SIG-M5 treated with dmso at 0.1 percent for 504 hours (cell line): ENCODE measurements around the gene GRID1.

Source experiments
- DNase-seq: peaks from one replicate; lab custom pipeline; 2025; ENCODE audit not compliant: unreplicated experiment; lab: John Stamatoyannopoulos, UW

GRID1 gene

DNA sequence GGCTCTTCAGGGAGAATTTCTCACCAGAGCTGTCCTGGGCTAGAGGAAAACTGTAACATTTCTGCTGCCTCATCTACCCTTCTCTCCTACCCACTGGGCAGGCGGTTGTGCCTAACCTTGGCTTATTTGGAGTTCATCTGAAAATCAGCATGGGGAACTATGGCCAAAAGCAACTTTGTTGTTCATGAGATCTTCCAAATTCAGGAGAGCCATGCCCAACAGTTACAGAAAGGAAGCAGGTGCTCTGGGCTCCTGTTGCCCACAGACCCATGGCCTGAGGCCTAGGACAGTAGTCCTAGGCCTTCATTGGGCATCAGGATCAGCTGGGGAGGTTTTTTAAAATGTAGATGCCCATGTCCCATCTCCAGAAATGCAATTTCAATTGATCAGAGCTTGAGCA, 85.2 kb downstream of the GRID1 start:
- no peak for DNase-seq

DNA sequence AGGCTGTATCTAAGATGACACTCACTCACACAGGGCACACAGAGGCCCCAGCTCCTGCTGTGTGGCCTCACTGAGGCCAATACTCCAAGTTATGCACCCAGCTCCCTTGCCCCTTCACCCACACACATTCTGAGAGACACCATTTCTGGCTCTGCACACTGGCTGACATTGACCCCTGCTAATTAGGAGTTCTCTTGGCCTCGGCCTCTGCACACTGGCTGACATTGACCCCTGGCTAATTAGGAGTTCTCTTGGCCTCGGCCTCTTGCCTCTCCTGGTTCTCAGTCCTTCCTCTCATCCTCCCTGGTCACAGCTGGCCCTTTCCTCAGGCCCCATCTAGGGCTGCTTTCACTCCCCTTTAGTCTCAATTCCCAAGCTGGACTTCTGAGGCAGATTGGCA, 97.3 kb downstream of the GRID1 start:
- no peak for DNase-seq

DNA sequence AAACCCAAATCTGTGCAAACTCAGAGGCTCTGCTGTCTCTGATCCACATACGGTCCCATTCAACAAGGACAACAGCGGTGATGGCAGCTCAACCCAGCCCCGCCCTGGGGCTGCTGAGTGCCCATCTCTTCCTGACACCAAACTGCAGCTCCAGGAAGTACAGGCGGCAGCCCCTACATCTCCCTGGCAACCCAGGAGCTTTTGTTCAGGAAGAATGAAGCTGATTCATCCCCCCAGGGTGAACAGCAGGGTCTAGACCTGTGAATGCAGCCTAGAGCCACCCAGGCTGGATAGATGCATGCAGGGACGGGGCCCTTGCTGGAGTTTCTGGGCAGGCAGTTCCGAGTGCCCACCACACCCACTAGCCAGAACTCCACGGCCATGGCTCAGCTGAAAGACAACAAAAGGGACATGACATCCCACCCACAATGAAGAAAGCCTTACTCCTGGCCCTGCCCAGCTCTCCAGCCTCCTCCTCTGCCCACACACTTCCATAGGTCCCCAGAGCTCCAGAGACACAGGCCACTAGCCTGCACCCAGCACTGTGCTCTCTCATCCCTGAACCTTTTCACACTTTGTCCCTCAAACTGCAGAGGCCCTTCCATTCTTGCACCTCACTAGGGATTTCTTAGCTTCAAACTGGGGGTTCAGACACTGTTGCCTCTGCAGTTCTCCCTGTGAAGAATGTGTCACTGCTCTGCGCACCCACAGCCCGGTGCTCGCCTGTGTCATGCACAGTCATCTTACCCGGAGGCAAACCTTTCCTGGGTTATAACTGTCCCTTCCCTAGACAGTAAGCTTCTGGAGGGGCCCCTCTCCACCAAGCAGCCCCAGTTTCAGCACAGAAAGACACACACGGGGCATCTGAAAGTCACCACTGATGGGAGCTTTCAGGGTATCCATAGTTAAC, 99.1 kb downstream of the GRID1 start:
- DNase-seq: no peak

DNA sequence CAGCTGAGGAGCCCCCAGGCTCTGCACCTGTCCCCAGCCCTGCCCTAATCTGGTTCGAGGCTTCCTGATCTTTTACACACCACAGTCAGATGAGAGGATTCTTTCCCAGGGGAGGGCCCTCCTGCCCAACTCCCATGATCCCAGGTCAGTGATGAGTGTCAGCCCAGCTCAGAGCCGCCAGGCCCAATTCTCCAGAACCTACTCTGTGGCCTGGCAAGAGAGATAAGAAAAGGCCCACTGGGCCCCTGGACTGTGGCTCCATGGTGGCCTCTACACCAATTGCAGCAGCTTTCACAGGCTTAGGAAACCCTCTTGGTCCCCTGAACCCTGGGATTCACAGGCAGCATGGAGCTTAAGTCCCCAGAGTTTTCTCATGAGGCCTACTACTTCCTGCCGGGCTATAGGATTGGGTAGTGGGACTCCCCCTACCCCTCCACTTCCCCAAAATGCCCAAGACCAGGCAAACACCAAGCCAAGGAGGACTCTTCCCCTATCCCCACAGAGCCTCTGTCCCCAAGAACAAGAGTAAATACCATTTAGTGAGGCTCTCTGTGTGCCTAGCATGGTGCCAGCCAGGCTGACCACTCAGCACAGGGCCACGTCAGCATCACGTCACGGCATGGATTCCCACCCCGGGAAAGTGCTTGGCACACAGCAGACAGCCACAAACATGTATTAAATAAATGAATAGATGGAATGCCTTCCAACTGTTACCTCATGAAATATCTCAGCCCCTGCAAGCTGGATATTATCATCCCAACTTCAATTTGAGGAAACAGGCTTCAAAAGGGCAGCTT, 100.0 kb downstream of the GRID1 start:
- DNase-seq: no peak

DNA sequence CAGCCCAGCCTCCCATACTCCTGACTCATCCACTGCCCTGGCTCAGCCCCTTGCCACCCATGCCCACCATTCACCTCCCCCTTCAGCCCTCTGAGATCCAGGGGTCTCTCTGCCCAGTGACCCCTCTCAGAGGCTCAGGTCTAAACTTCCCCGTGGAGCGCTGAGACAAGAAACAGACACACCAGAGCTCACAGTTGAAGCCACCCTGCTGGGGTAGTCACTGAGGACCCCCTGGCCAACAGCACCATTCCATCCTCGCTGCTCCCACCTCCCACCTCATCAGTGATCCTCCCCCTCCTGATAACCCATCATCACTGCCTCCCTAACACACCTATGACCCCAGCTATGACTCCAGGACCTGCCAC, 100.7 kb downstream of the GRID1 start:
- DNase-seq: no peak

DNA sequence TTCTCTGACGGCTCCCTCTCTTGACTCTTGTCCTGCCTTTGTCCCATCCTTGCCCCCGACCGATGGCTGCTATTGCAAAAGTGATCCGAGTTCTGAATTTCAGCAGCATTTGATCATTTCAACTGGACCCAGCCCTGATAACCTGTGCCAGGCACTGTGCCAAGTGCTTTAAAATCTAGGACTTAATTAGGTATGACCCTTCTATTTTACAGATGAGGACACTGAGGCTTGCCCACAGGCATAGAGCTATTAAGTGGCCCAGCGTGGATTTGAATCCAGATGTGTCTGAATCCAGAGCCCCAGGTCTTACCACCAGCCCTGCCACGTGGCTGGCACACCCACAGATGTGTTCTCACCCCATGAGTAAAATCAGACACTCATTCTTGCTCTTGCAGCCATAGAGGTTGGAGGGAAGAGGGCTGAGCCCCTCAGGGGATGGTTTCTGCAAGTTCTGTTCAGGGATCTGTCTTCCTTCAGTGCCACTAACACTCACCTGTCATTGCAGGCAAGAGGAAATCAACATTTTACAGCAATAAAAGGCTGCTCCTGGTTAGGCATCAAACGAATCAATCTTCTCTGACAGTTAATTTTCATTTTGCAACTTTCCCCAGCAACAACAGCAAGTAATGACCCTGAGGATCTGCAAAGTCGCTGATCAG, 101.2 kb downstream of the GRID1 start:
- DNase-seq: no peak

DNA sequence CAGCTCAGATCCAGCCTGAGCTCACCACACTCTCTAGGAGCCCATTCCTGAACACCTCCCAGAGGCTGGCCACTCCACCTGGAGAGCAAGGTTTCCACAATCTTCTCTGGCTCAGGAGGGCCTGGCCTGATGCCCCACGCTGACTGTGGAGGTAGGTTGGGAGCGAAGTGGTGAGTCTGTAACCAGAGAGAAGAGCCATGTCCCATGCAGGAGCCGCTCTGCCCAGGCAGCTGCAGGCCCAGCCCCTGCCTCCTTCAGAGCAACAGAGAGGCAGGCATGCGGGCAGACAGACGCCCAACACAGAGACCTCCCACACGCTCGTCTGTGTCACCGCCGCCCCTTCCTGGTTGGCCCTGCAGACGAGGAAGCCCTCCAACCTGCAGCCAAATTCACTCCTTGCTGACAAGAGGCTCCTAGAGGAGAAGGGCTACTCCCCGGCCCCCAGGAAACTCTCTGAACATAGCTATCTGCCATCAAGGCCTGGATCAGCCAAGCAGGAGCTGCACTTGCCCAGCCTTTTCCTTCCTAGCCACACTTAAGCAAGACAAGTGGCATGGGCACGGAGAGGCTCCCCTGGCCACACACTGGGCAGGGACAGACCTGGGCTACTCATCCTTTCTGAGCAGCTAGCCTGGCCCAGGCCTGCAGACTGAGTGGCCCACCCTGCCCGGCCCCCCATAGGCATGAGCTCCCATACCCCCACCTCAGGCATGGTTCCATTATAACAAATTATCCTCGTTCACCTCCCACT, 101.9 kb downstream of the GRID1 start:
- no peak for DNase-seq

DNA sequence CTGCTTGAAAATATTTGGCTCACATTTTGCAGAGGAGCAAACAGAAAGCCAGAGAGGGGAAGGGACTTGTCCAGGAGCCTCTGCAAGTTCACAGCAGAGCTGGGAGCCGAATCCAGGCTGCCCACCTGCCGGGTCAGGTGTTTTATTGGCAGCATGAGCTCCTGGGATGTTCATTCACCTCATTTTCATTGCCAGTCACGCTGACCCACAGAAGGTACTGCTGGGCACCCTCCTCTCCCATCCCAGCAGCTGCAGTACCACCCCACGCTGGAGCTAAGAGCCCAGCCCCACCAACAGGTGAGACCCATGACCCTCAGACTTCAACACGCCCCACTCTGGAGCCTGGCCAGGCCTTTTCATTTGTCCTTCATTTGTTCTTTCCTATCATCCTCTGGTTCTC, 102.7 kb downstream of the GRID1 start:
- no peak for DNase-seq

DNA sequence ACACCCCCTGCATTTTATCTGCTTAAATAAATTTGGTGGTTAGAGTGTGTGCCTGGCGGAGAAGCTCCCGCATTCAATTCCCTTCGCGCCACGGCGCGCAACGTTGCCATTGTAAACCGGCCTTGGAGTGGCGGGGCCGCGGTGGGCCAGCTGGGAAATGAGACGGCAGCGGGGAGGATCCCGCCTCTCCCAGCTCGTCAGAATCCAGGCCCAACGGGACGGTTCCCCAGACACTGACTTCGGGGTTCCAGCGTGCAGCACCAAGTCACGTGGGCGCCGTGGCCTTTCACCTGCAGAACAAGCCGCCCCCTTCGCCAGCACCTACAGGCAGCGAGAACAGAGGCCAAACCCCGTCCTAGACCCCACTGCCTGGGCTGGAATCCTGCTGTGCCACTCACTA, 103.4 kb downstream of the GRID1 start:
- DNase-seq: no peak

DNA sequence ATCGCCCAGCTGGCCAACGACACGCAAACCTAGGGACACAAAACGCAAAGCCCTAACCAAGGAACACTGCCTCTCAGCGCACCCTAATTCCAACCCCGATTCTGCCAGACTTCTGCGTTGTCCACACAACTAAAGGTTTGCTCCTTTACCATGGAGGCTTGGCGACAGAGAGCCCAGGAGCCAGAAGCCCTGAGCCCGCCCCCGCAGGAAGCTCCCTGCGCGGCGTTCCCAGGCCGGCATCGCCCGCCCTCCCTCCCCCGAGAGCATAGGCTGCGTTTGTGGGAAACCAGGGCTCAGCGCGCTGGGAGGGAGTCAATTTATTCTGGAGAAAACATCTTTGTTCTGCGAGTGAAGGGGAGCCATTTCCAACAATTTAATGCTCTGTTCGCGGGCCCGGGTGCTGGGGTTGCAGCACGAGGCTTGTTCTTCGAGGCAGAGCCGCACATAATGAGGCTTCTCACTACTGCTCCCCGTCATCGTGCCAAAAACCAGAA, 103.9 kb downstream of the GRID1 start:
- no peak for DNase-seq

DNA sequence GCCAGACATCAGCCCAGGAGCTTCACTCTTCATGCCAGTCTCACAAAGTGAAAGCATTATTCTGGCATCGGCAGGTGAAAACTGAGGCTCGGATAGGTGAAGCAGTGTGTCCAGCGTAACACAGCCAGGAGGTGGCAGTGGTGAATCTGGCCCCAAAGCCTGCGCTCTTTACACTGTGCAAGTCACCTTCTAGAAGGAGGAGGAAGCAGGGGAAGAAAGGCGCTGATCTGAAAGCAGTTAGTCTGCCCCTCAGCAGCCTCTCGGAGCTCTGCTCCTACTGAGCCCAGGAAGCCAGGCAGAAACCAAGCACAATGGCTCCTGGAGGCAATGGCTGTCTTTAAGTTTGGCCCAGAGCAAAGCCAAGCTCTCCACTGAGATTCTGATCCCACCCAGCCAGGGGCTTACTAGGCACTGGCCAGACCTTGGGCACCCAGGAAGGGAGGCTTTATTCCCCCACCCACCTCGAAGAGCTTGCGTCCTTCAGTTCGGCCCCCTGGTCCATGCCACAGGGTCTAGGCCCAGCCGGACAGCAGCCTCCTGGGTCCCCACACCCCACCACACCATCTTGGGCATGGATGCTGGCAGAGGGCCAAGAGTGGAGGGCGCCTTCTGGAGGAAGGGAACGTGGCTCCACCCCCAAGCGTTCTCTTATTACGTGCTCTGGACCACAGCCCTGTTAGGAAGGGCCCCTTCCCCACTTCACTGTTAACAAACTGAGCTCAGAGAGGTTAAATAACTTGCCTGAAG, 104.5 kb downstream of the GRID1 start:
- peak; percentile 18 for DNase-seq

DNA sequence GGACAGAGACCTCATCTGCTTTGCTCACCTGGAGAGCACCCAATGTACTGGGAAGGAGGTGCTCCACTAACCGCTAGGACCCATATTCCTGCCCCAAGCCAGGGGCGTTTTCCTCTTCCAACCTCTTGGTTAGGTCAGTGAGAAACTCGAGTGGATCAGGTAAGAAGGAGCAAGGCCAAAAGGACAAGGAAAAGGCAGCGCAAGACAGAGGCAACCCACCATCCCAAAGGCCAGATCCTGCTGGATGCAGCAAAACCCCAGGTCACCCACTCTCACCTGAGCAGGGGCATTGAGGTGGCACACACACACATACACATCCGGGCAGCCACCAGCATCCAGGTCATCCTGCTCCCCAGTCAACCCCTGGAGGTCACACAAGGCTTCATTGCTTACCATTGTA, 105.1 kb downstream of the GRID1 start:
- DNase-seq: no peak

DNA sequence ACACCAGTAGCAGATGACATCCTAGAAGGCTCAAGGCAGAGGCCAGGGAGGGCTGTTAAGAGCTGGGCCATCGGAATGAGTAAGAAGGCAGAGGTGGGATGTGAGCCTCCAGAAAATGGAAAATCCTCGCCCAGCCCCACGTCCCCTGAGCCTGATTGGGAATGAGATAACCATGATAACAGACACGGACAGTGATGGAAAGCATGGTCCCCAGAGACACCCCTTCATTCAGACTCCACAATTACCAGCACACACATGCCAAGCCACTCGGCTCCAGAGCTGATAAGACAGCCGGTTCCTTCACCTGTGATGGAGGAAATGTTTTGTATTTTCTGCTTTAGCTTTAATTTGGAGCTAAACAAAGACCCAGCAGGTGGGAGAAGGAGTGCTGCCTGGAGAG, 106.0 kb downstream of the GRID1 start:
- no peak for DNase-seq

DNA sequence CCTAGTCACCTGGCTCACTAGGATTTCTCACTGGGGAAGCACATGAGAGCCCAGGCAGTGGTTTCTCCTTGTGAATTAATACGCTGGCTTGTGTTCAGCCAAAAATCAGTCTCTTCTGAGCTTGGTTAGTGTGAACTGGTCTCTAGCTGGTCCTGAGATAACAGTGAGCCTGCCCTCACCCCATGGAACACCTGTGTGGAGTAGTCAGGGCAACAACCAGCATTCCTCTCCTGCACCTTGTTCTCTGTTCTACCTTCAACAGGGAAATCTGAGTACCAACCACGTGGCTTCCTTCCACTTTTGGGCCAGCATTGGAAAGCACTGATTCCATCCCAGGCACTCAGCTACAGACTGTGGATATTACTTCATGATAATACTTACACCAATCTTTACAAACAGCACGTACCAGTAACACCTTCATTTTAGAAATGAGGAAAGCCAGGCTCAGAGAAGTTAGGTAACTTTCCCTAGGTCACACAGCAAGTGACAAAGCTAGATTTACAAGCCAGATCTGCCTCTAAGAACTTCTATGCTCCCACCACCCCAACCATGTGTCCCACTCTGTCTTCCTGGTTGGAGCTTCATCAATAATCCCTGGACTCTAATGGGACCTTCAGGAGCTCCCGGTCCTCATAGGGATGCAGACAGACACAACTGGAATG, 106.6 kb downstream of the GRID1 start:
- no peak for DNase-seq

DNA sequence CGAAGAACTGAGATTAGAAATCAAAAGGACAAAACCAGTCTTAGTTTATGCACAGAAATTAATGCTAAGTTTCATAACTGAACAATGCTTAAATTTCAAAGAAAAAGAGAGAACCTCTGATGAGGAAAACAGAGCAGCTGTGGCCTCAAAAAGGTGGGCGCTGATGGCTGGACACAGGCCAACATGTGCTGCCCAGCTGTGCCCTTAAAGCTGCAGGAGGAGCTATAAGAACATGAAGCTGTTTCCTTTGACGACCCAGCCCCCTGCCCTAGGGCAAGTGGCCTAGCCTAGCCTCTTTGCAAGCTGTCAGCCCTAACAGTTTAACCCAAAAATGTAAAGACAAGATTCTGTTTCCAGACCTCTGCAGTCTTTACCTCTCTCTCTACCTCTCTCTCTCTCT, 107.7 kb downstream of the GRID1 start:
- no peak for DNase-seq

DNA sequence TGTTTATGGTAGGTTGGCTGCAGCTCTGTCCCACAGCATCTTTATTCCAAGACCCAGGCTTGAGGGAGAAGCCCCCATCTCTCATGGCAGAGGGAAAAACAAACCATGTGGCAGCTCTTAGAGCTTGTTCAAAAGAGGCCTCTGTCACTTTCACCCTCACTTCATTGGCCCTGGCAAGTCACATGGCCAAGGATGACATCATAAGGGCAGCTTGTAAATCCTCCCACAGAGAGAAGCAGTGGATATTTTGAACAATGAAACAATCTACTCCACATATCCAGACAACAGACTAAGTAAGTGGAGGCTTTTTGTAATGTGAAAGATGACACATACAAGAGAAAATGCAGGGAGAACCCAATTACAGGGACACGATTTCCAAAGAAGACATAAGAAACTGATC, 108.1 kb downstream of the GRID1 start:
- no peak for DNase-seq

DNA sequence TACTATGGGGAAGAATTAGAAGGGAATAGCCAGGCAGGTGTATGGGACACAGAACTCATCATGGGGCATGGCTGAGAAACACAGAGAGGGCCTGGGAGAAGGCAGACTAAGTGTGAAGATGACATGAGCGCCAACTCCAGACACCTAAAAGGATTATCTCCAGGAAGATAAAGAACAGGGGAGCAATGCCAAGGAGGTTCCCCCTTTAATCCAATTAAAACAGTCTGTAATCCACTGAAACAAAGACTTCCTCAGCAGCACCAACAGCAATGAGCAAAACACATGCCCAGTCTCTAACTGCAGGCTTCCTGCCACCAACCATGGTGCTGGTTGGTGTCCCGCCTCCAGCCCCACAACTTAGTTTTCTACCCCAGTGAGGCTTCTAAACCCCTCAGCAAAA, 108.9 kb downstream of the GRID1 start:
- no peak for DNase-seq

DNA sequence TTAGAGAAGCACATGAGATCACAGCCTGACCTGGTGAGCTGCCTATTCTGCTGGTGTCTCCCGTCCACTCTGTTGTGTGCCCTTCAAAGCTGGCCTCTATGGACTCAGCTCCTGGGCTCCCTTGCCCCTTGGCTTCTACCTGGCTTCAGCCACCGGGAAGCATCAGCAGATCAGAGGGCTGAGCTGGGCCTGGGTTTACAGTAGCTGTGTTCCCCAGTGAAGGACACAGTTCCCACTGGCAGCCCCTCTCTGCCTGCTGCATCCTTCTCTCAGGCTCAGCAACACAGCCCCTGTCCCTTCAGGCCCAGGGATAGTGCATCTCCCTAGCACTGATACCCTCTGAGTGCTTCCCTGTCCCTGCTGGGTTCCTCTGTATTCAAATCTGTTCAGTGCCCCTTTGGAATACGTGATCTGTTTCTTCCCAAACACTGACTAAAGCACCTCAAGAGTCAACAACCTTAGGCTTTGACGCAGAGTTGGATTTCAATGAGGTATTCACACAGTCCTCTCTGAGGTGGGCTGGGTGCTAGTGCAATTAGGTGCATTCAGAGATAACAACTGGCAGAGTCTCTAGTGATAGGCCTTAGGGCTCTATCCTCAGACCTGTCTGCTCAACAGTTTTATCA, 109.8 kb downstream of the GRID1 start:
- DNase-seq: no peak
